Activated CD8-positive, alpha-beta T cell treated with anti-CD3 and anti-CD28 coated beads for 36 hours (primary cell): ENCODE data around the gene PDXK. TPM values are rescaled to one million over a fixed set of nuclear protein-coding genes. Genes with fewer than 3 reads are reported as not detected.

ENCODE experiments used
- ATAC-seq: fragments of 200-7000 bp; cut with Tn5 transposase; one replicate; pipeline ENCODE4 v1.10.0; 2021; ENCODE audit warnings: mild to moderate bottlenecking, moderate library complexity
- CTCF ChIA-PET: fragments of 350-600 bp; sonication (Branson Sonifier 250); formaldehyde crosslinking; loops from one replicate; lab custom pipeline; 2021; ENCODE audit warnings: antibody characterized with exemption; lab: Charles Lee
- POLR2A ChIA-PET: fragments of 350-600 bp; sonication (Branson Sonifier 250); formaldehyde crosslinking; loops from one replicate; lab custom pipeline; 2021; ENCODE audit warnings: antibody characterized with exemption; lab: Charles Lee
- DNase-seq: peaks from one replicate; pipeline ENCODE4 v3.0.0-alpha.2; 2020
- H3K27ac Mint-ChIP-seq: one replicate; pipeline ENCODE4 v1.8.0; 2021; ENCODE audit warnings: mild to moderate bottlenecking, mixed read lengths
- H3K27me3 Mint-ChIP-seq: one replicate; pipeline ENCODE4 v1.8.0; 2021; ENCODE audit warnings: mixed read lengths
- H3K36me3 Mint-ChIP-seq: one replicate; pipeline ENCODE4 v1.8.0; 2021; ENCODE audit warnings: low read depth, mixed read lengths
- H3K4me1 Mint-ChIP-seq: one replicate; pipeline ENCODE4 v1.8.0; 2021; ENCODE audit warnings: low read depth, mixed read lengths
- H3K4me3 Mint-ChIP-seq: one replicate; pipeline ENCODE4 v1.8.0; 2021; ENCODE audit warnings: mild to moderate bottlenecking, moderate library complexity, mixed read lengths
- H3K9me3 Mint-ChIP-seq: one replicate; pipeline ENCODE4 v1.8.0; 2021; ENCODE audit warnings: mixed read lengths
- intact Hi-C: fragments of 100-400 bp; cut with micrococcal nuclease; formaldehyde crosslinking; loops from one replicate; pipeline ENCODE4 v1.10.0; 2022
- total RNA-seq, 2 experiments: library from RNA; stranded (reverse); gene quantifications; one replicate each; pipeline ENCODE4 v1.2.3, GENCODE V29; 2021
- TF ChIP-seq, protein P1 (sequence below): fragments of 200-600 bp; IDR thresholded peaks from one replicate; pipeline ENCODE4 v1.8.0; 2022; ENCODE audit warnings: antibody characterized with exemption, mild to moderate bottlenecking

Gene PDXK
- total RNA-seq, 2 experiments from 2014 or later: 118 to 122 TPM

DNA sequence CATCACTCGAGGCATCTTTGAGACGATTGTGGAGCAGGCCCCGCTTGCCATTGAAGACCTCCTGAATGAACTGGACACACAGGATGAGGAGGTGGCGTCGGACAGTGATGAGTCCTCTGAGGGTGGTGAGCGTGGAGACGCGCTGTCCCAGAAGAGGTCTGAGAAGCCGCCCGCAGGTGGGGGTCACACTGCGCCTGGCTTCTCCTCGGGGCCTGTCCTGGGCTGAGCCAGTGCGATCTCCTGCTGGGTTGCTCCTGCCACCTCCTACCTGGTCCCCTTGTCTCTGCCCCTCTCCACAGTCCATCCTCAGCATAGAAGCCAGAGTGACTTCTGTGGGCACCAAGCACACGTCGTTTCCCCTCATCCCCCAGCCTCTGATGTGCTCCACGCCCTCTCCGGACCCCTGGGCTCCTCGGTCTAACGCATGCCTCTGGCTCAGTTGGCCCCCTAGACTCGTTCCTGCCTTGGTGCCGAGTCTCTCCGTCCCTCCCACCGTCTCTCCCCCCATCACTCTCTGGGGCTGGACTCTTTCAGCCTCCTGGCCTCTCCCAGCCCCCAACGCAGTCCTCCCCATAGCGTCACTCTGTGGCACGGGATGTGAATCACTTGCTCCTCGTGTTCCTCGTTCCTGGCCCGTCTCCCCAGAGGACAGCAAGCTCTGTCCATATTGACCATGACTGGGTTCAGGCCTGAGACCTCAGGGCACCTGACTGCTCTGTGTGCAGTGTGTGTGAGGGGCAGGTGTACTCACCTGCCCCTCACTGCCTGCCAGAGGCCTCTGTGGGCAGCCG is 79.2 kb downstream of the PDXK start:
- TF ChIP-seq, protein P1, sequence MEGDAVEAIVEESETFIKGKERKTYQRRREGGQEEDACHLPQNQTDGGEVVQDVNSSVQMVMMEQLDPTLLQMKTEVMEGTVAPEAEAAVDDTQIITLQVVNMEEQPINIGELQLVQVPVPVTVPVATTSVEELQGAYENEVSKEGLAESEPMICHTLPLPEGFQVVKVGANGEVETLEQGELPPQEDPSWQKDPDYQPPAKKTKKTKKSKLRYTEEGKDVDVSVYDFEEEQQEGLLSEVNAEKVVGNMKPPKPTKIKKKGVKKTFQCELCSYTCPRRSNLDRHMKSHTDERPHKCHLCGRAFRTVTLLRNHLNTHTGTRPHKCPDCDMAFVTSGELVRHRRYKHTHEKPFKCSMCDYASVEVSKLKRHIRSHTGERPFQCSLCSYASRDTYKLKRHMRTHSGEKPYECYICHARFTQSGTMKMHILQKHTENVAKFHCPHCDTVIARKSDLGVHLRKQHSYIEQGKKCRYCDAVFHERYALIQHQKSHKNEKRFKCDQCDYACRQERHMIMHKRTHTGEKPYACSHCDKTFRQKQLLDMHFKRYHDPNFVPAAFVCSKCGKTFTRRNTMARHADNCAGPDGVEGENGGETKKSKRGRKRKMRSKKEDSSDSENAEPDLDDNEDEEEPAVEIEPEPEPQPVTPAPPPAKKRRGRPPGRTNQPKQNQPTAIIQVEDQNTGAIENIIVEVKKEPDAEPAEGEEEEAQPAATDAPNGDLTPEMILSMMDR: no peak
- H3K9me3 Mint-ChIP-seq: no peaks in the 10 kb centered on the region
- no peak for ATAC-seq
- ChIA-PET POLR2A (interaction anchor here (0.6 to 4.6 kb wide), 4 partner anchors 8 to 44 kb away, joined by 3 to 24 read pairs (median 6); partner anchors contain the start of gene RRP1), CTCF (interaction anchor here (1.0 kb wide), 1 partner anchor 13 kb away, joined by 3 read pairs; no protein-coding TSS in a partner anchor)
- H3K4me1 Mint-ChIP-seq: peaks cover 3% of the 10 kb centered on the region
- H3K36me3 Mint-ChIP-seq: peaks cover 64% of the 10 kb centered on the region
- no peak overlapping the region for H3K27ac Mint-ChIP-seq
- no peaks in the 10 kb centered on the region for H3K27me3 Mint-ChIP-seq
- H3K4me3 Mint-ChIP-seq: no peak overlapping the region
- intact Hi-C loops: no loop called here
- DNase-seq: no peak

DNA sequence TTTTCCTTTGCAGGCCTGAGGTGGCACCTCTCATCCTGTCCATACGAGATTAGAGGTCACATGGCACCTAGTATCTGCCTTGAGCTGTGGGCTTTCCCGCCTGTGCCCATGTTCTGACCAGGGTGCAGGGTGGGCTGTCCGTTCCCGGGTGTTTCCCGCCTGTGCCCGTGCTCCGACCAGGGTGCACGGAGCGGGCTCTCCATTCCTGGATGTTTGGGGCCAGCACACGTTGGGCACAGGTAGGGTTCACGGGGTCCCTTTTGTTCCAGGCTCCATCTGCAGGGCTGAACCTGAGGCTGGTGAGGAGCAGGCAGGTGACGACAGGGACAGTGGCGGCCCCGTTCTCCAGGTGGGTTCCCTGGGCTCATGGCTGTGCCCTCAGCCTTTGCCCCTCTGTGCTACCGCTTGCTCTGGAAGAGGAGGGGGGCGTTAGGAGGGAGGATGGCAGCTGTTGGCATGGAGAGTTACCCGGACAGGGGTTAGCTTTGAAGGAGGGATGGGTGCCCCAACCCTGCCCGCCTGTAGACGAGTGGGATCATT is 80.4 kb downstream of the PDXK start:
- Mint-ChIP-seq H3K27ac (no peak overlapping the region), H3K27me3 (no peaks in the 10 kb centered on the region), H3K36me3 (peaks cover 61% of the 10 kb centered on the region), H3K4me3 (no peak overlapping the region), H3K4me1 (no peaks in the 10 kb centered on the region), H3K9me3 (no peaks in the 10 kb centered on the region)
- TF ChIP-seq, protein P1: no peak
- no peak for ATAC-seq
- POLR2A ChIA-PET: interaction anchor here (2.0 to 4.6 kb wide), 2 partner anchors 9 to 10 kb away, joined by 7 to 24 read pairs; partner anchors contain the start of gene RRP1
- CTCF ChIA-PET: interaction anchor here (0.9 kb wide), 1 partner anchor 140 kb away, joined by 3 read pairs; no protein-coding TSS in a partner anchor
- intact Hi-C loops: no loop called here
- no peak for DNase-seq

DNA sequence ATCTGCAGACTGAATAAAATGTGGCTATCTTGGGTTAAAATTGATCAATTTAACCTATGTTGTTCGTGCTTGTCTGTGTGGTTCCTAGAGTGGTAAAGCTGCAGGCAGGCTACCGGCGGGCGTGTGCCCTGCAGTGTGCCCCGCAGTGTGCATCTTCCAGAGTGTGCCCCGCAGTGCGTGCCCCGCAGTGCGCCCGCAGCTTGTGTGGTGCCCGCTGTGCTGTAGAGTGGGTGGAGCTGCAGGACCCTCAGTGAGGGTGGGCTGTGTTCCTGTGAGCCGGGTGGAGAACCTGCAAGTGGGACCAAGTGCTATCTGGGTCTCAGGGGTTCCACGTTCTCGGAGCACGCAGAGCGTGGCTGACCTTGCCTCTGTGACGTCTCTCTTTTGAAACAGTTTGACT is 81.2 kb downstream of the PDXK start:
- DNase-seq (no peak), ATAC-seq (no peak)
- ChIA-PET POLR2A (interaction anchor here (1.0 to 4.6 kb wide), 4 partner anchors 9 to 139 kb away, joined by 3 to 24 read pairs (median 6); partner anchors contain the start of gene RRP1), CTCF (no interaction called here)
- Mint-ChIP-seq H3K4me3 (no peak overlapping the region), H3K27ac (no peak overlapping the region), H3K4me1 (no peaks in the 10 kb centered on the region), H3K27me3 (no peaks in the 10 kb centered on the region), H3K9me3 (no peaks in the 10 kb centered on the region), H3K36me3 (peaks cover 56% of the 10 kb centered on the region)
- TF ChIP-seq, protein P1: no peak
- intact Hi-C loops: no loop called here

DNA sequence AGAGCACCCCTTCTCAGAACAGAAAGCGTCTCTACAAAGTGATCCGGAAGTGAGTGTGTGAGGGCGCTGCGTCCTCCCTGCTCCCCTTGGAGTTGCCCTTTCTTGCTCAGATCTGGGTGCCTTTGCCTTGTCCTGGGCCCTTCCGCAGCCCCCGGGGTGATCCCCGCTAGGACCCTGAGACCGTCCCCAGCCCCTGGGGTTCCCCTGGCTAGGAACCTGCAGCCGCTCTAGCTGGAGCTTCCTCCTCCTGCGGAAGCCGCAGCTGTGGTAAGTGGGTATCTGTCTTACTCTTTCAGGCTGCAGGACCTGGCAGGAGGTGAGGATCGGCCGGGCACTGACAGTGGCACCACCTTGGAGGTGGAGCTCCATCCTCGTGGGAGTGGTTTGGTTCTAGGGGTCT is 81.6 kb downstream of the PDXK start:
- TF ChIP-seq, protein P1: no peak
- no peak overlapping the region for H3K4me3 Mint-ChIP-seq
- ChIA-PET CTCF (interaction anchor here (0.8 kb wide), 1 partner anchor 11 kb away, joined by 3 read pairs; the partner anchor contains the start of gene RRP1), POLR2A (interaction anchor here (1.0 to 4.6 kb wide), 4 partner anchors 8 to 139 kb away, joined by 3 to 24 read pairs (median 6); partner anchors contain the start of gene RRP1)
- peaks cover 52% of the 10 kb centered on the region for H3K36me3 Mint-ChIP-seq
- no peaks in the 10 kb centered on the region for H3K27me3 Mint-ChIP-seq
- ATAC-seq (no peak), DNase-seq (no peak)
- H3K9me3 Mint-ChIP-seq: no peaks in the 10 kb centered on the region
- intact Hi-C loops: no loop called here
- H3K4me1 Mint-ChIP-seq: peaks cover under 1% of the 10 kb centered on the region
- no peak overlapping the region for H3K27ac Mint-ChIP-seq
